Stimulated activated CD4-positive, alpha-beta T cell treated with anti-CD3 and anti-CD28 coated beads, Interleukin-4, amount 100 ng/mL, for 1 hour (primary cell): ENCODE data around the gene DNAJC4.

Experiments used
- DNase-seq: peaks from one replicate; pipeline ENCODE4 v3.0.0-alpha.2; 2020

Gene DNAJC4

GRCh38 chr11:64230985-64231365, 627 bp downstream of the DNAJC4 start:
- DNase-seq, result no peak

GRCh38 chr11:64231546-64231945, 1.2 kb downstream of the DNAJC4 start:
- DNase-seq, result no peak

GRCh38 chr11:64232182-64232966, 2.0 kb downstream of the DNAJC4 start:
- DNase-seq, result no peak

- no peak for DNase-seq
These were observed 2.6 kb downstream of the DNAJC4 start for GRCh38 chr11:64232967-64233315.

DNA sequence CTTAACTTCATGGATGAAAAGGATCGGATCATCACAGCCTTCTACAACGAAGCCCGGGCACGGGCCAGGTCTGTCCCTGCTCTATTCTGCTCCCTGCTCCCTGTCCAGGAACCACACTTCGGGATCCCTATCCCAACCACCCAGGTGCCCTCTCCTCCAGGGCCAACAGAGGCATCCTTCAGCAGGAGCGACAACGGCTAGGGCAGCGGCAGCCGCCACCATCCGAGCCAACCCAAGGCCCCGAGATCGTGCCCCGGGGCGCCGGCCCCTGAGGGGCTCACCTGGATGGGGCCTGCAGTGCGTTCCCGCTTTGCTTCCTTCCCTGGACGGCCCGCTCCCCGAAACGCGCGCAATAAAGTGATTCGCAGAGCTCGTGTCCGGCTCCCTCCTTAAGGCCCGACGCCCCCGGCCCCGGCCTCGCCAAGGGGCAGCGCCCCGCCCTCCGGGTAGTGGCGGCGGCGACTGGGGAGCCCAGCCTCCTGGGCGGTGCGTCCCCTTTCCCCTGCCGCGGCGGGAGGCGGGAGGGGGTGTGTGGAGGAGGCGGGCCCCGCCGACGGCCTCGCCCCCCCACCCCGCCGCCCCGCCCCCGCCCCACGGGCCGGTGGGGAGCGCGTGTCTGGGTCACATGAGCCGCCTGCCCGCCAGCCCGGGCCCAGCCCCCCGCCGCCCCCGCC, 3.7 kb downstream of the DNAJC4 start, which contains the start of gene VEGFB:
TSS of gene VEGFB (plus strand) at position 672 of the 674 bp plus-strand sequence. CDS start 250 bp downstream, outside the sequence.
- DNase-seq, result peak; percentile 72

- DNase-seq, result peak; percentile 55
These were observed 4.5 kb downstream of the DNAJC4 start for GRCh38 chr11:64234647-64235379.

GRCh38 chr11:64235437-64236161, 5.3 kb downstream of the DNAJC4 start:
- DNase-seq, result no peak

- DNase-seq, result no peak
These were observed 7.2 kb downstream of the DNAJC4 start for GRCh38 chr11:64237484-64237951.

- no peak for DNase-seq
These were observed 7.7 kb downstream of the DNAJC4 start for GRCh38 chr11:64238076-64238475.

- DNase-seq, result no peak
These were observed 8.7 kb downstream of the DNAJC4 start for GRCh38 chr11:64238999-64239398.

DNA sequence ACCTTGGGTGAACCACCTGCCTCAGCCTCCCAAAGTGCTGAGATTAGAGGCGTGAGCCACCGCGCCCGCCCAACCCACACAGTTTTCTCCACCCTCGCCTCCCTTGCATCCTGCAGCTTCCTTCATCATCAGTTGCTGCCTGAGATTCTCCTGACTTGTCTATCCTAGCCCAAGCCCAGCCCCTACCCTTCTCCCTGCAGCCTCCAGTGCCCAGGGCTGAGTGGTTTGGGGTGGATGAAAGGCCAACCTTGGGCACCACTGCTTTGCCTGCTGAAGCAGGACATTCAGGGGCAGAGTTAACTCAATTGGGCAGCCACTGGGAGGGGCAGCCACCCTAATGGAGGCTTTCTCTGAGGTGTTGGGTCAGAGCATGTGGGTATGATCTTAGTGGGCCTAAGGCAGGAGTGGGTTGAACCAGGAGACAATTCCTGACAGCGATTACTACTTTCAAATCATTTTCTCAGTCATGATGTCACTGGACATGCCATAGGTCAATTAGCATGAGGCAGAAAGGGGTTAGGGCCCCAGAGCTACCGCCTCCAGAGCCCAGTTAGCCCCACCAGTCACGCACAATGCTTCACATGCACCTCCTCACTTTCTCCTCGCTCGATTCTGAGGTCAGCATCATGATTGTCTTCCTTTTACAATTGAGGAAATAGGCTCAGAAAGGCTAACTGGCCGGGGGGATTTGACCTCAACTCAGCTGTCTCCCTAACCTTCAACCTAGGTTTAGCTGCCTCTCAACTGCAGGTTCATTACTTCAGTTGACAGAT, 9.5 kb downstream of the DNAJC4 start:
- DNase-seq, result no peak

- DNase-seq, result peak; percentile 98
These were observed 10.3 kb downstream of the DNAJC4 start, which contains the start of gene FKBP2 for GRCh38 chr11:64240435-64241240. FKBP2 (plus strand) TSS chr11:64241095; CDS start chr11:64242388, 1,293 bp downstream.

DNA sequence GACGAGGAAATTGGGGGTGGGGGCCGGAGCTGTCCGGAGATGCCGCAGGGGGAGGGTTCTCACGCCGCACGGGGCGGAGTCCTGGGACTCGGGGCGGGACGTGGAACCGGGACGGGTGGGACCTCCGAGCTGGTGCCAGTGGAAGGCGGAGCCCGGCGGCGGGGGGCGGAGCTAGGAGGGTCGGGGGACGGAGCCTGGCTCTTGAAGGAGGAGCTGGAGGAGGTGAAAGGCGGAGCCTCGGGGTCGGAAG, 10.8 kb downstream of the DNAJC4 start:
- peak; percentile 100 for DNase-seq

DNA sequence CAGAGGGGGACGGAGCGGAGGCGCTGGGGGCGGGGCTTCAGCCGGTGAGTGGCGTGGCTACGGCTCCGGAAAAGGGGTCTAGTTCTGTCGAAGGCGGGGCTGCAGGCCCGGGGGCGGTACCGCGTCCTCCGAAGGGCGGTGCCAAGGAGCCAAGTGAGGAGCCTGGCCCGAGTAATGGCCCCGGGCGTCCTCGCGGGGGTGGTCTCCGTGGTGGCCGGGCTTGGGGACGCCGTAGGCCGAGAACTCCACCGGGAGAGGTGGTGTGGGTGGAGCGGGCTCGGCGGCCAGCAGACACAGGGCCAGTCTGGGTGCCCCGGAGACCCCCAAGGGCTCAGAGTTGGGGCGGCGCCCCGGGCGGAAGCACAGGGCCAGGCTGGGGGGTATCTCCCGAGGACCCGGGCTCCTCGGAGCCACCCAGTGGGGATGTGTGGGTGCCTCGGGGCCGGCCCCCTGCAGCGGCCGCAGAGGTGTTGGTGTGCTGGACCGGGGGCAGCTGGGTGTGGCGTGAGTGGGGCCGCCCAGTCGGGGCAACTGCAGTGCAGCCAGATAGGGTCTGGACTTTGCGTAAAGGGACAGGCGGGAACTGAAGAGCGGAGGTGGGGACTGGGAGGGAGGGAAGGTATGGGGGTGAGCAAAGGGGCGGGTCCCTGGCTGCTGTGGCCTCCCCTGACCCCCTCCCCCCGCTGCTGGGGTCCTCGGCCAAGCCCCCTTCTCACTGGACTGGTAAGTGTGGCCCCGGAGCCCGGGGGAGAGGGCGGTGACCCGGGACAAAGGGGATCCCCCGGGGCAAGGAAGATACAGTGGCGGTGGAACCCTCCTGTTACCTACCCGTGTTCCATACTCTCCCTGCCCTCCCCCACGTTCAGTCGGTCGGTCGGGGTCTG, 11.4 kb downstream of the DNAJC4 start:
- no peak for DNase-seq

DNA sequence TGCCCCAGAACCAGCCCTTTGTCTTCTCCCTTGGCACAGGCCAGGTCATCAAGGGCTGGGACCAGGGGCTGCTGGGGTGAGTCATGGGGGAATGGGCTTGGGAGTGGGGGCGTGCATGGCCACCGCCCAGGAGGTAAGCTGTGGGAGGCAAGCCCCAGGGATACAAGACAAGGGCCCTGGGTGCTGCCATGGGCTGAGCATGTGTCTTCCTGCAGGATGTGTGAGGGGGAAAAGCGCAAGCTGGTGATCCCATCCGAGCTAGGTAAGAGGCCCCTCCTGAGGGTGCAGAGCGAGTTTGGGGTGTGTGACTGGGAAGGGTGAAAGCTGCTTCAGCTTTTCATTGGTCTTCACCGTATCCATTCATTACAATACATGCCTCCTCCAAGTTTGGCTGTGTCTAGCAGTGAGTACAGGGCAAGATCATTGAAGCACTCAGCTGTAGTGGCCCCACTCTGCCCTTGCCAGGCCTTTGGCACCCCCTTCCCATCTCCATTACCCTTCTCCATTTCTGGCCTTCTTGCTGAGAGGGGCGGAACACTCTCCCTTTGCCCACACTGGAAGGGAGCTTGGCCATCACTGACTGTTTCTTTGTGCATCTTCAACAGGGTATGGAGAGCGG, 13.0 kb downstream of the DNAJC4 start:
- no peak for DNase-seq

- no peak for DNase-seq
These were observed 13.8 kb downstream of the DNAJC4 start for GRCh38 chr11:64244107-64244506.

DNA sequence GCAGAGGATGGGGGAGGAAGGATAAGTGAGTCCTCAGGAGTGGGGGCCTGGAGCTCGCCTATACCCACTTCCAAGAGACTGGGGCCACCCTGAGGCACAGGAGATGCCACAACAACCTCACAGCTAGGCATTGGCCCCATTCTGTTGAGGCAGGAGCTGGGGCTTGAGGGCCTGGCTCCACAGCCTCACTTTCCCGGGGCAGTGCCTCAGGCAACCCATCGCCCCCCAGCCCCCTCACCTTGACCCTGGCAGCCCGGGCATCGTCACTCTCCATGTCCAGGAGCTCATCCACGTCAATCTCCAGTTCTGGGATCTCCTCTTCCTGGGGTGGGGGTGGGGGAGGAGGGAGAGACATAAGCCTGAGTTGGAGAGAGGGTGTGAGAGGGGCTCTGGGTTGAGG, 14.6 kb downstream of the DNAJC4 start:
- no peak for DNase-seq

GRCh38 chr11:64245401-64245796, 15.1 kb downstream of the DNAJC4 start:
- DNase-seq, result no peak

DNA sequence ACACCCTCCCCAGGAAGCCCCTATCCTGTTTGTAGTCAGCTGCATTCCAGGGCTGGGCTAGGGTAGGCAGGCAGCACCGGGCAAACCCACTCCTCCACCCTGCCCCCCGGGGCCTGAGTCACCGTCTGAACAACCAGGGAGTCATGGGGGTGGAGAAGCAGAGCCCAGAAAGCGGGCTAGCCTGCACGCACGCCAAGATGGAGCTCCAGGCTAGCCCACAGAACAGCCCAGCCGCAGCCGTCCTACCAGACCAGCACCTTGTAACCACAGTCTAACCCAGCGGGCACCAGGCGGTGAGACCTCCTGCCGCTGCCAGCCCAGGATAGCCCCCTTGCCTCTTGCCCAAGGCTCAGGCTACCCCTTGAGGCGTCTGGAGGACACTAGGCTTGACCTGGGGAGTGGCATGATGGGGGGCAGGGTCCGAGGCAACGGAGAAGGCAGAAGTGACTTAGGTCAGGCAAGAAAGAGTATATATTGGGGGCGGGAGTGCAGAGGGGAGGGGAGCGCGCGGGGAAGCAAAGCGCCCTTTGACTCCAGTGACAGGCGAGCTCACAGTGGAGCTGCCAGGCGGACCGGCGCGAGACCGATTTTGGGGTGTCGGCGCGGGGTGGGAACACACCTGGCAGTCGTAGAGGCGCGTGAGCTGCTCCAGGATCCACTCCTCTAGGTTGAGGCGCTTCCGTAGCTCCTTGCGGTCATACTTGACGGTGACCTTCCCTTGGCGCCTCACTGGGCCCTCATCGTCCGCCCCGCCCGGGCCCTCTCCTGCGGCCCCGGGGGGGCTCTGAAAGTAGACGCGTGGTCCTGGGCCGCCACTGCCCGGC, 15.7 kb downstream of the DNAJC4 start:
- DNase-seq, result peak; percentile 86
